Activated CD4-positive, alpha-beta T cell treated with anti-CD3 and anti-CD28 coated beads for 4 hours (primary cell): ENCODE results near the gene ADAM29.
"Not testable (repeated sequence)": the region's sequence is repeated elsewhere in the genome, so short reads cannot be mapped to it uniquely, and the experiment has no call there.

Experiments
- DNase-seq, 2 donors: peaks; one replicate each; pipeline ENCODE4 v3.0.0-alpha.2; 2020

Gene ADAM29

GRCh38 chr4:174972911-174973310 is 54.8 kb downstream of the ADAM29 start:
- DNase-seq = no peak

GRCh38 chr4:174973336-174973735 is 55.2 kb downstream of the ADAM29 start:
- DNase-seq = no peak

- no peak for DNase-seq
Measured at GRCh38 chr4:174983128-174983750, 65.1 kb downstream of the ADAM29 start.

GRCh38 chr4:174983870-174984269 is 65.7 kb downstream of the ADAM29 start:
- not testable (repeated sequence) for DNase-seq

GRCh38 chr4:174989791-174990190 is 71.6 kb downstream of the ADAM29 start:
- no peak for DNase-seq

GRCh38 chr4:174993916-174994315 is 75.8 kb downstream of the ADAM29 start:
- DNase-seq = no peak

- DNase-seq = no peak
Measured at GRCh38 chr4:174996079-174996478, 77.9 kb downstream of the ADAM29 start.

- no peak for DNase-seq
Measured at GRCh38 chr4:174999407-174999806, 81.2 kb downstream of the ADAM29 start.

GRCh38 chr4:175017751-175018150 is 99.6 kb downstream of the ADAM29 start:
- DNase-seq = no peak

- not testable (repeated sequence) for DNase-seq
Measured at GRCh38 chr4:175019447-175019846, 101.3 kb downstream of the ADAM29 start.
